ENCODE data around the gene FYB1.

The FYB1 gene

DNA sequence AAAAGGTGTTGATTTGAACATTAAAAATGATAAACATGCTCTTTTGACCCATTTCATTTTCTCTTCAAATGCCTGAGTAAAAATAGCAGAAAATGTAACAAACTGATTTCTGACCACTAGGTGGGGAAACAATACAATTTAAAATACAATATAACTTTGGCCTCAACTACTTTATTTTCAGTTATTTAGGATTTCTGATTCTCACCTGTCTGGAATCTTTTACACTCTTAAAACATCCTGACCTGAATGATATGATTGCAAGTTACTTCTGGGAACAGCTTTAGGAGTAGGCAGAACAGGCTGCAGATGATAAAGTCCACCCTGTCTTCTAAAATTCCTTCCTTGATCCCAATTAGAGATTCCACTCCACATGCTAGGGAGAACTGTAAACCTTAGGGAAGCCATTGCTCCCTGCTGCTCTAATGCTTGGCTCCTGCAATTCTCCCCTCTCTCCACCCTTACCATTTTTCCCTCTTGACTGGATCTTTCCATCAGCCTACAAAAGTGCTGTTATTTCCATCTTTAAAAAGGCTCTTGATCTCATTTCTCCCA, 70.3 kb downstream of the FYB1 start:
- DNase-seq: no peak

GRCh38 chr5:39146831-39147540, 72.4 kb downstream of the FYB1 start:
- peak in 2 of 42 donors; percentile 21 to 43 for DNase-seq
- intact Hi-C loops (cut with DNase I): no loop called here

More for the DNA sequence above, 70.3 kb downstream of the FYB1 start:
- intact Hi-C loops (cut with DNase I): no loop called here

DNA sequence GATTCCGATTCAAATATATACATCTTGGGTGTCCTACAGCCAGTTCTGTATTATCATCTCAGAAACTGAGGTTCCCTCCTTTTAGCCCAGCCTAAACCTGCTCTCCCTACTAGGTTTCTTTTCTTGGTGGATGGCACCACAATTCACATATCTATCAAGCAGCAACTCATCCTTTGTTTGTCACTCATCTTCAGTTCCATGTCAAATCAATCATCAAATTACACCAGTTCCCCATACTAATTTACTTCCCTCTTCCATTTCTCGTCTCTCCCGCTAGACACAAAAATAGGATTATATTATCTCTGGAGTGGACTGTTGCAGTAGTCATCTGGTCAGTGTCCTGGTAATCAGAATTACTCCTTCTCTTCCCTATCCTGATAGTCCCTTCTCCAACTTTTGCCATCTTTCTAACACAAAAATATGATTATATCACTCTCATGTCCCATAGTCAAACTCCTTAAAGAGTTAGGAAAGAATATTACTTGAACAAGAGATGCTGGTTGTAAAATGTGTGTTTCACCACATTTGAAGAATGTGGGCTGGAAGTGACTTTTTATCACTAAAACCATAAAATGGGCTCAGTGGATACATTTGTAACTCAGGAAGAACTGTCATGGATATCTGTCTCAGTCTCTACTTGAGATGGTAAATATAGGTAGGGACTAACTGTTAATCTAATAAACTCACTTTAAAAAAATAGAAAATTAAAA, 76.1 kb downstream of the FYB1 start:
- intact Hi-C loops (cut with DNase I): no loop called here
- DNase-seq: no peak

- DNase-seq: no peak
- intact Hi-C loops (cut with DNase I): no loop called here
These were observed 78.7 kb downstream of the FYB1 start for GRCh38 chr5:39140558-39141168.

DNA sequence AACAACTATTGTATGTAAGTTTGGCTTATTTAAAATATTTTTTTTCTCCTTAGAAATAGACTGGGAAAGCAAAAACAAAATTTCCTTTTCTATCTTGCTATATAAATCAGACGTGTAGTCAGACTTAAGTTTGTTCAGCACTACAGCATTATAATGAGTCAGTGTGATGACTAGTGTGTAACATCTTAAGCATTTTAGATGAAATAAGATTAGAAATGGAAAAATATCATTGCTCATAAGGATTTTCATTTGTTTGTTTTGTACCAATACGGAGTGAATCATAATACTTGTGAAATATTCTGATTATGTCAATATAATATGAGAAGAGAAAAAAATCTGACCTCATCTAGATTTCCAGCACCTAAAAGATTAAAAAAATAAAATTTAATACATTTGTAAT, 80.5 kb downstream of the FYB1 start:
- DNase-seq: no peak
- intact Hi-C loops (cut with DNase I): no loop called here

DNA sequence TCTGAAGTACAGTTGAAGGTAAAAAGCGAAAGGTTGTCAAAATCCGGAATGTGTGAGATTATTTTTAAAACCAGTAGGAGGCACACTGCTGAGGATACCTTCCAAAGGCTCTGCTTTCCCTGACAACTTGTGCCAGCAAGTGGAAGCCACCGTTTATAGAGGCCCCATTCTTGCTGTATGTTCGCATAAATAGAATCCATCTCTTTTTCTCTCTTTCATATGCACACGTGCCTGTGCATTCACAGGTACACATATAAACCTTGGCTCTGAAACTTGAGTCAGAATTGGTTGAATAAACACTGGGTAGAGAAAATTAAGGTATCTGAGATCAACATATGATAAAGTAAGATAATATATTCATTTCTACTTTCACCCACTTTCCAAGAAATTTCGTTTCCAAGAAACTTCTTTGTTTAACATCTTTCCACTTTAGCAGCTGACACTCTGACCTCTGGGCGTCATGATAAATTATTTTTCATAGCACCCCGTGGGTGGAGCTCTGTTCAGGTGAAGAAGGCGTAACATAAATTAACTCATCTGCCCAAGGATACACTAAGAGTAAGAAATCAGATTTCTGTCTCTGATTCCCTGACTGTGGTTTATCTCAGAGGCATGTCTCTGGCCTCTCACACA, 81.4 kb downstream of the FYB1 start:
- no peak for DNase-seq
- intact Hi-C loops (cut with DNase I): no loop called here

DNA sequence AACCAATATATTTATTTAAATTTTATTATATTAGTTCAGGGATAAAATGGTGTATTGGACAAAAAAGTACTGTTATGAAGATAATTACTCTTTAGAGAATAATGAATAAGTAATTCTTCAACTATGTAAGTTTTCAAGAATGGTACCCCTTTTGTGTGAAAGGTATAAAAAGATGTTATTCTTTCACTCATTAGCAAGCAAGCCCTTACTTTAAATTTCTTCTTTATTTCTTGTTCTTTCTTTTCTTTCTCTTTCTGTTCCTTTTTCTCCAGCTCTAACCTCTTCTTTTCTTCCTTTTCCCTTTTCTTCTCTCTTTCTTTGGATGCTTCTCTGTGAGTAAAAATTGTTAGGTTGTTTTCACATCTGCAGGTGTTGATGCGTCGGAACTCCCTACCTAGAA, 82.0 kb downstream of the FYB1 start:
- no peak for DNase-seq
- intact Hi-C loops (cut with DNase I): no loop called here

DNA sequence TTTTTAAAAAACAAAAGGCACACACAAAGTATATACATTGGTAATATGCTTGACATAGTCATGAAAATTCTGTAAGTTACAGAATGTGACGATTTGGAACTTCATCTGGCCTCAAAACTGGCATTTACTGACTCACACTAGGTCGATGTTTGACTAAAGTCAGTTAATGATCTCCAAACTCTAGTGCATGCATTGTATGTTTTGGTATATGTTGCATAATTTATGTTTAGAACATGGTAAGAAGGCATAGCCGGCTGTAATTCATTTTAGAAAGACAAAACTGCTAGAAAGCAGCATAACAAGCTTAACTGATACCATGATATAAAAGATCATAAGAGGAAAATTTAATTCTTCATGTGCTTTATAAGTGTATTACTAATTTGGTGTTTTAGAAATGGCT, 86.6 kb downstream of the FYB1 start:
- intact Hi-C loops (cut with DNase I): no loop called here
- DNase-seq: no peak

GRCh38 chr5:39132128-39132447, 87.3 kb downstream of the FYB1 start:
- intact Hi-C loops (cut with DNase I): no loop called here
- DNase-seq: peak in 37 of 42 donors; percentile 2 to 71 (median 40)

DNA sequence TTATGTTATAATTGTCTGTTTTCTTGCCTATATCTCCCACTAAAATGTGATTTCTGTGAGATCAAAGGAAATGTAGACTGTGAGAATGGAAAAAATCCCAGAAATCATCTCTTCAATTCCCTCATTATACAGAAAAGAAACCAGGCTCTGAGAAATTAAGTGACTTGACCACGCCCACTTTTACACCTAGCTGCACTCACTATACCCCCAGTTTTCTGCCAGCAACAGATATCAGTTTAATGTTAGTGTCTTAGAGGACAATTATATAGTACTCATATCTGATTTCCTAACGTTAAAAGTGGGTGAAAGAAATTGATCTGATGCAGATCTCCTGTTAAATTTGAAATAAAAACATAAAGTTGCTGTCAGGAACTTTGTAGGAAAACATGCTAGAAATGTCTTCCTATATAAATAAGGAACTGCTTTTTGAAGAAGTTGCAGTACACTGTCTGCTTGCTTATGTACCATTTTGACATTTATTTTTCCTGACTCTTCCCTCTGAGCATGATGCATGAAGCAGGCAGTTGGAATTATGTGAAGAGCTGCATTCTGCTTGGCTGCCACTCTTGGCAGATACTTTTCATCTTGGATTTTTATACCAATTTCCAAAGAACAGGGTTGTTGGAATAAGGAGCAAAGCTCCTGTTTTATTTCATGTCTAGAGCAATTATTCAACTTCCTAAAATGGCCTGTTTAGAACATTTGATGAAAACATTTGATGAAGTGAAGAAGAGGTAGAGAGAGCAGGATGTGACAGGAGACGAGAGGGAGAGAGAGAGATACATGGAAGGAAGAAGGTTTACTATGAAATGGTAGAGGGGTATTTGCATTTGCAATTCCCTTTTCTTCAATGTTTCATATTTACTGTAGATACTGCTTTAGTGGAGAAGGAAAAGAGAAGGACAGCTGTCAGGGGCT, 87.9 kb downstream of the FYB1 start:
- DNase-seq: no peak
- intact Hi-C loops (cut with DNase I): no loop called here

- intact Hi-C loops (cut with DNase I): no loop called here
These were observed 88.6 kb downstream of the FYB1 start for GRCh38 chr5:39130716-39131115.

GRCh38 chr5:39121922-39122321, 97.4 kb downstream of the FYB1 start:
- intact Hi-C loops (cut with DNase I): no loop called here
- DNase-seq: no peak

More at GRCh38 chr5:39130716-39131115, 88.6 kb downstream of the FYB1 start:
- no peak for DNase-seq

- intact Hi-C loops (cut with DNase I): no loop called here
- DNase-seq: no peak
These were observed 98.0 kb downstream of the FYB1 start for GRCh38 chr5:39121315-39121714.

DNA sequence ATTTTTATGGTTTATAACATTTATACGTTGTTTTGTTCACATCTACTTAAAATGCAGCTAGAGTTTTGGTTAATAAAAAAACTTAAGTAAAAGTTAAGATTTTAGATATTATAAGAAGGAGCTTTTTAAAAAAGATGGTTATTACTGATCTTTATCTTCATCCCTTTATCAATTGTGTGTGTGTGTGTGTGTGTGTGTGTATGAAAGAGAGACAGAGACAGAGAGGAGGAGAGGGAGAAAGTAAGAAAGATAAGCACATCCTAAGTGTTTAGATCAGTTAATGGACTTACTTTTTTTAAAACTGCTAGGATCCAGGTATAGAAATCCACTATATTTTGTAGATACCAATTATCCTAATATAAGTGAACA, 99.3 kb downstream of the FYB1 start:
- intact Hi-C loops (cut with DNase I): no loop called here
- DNase-seq: no peak

GRCh38 chr5:39119404-39120051, 99.8 kb downstream of the FYB1 start:
- DNase-seq: no peak
- intact Hi-C loops (cut with DNase I): no loop called here

- intact Hi-C loops (cut with DNase I): no loop called here
- no peak for DNase-seq
These were observed 100.7 kb downstream of the FYB1 start for GRCh38 chr5:39118638-39119037.

GRCh38 chr5:39117401-39117800, 102.0 kb downstream of the FYB1 start:
- DNase-seq: no peak
- intact Hi-C loops (cut with DNase I): no loop called here
